ENCODE results near the gene C7orf57. TPM values are rescaled to one million over a fixed set of nuclear protein-coding genes. Genes with fewer than 3 reads are reported as not detected.
"Not testable (repeated sequence)": the region's sequence is repeated elsewhere in the genome, so short reads cannot be mapped to it uniquely, and the experiment has no call there.

Gene C7orf57
- total RNA-seq = not detected
- long read RNA-seq = 0 reads

DNA sequence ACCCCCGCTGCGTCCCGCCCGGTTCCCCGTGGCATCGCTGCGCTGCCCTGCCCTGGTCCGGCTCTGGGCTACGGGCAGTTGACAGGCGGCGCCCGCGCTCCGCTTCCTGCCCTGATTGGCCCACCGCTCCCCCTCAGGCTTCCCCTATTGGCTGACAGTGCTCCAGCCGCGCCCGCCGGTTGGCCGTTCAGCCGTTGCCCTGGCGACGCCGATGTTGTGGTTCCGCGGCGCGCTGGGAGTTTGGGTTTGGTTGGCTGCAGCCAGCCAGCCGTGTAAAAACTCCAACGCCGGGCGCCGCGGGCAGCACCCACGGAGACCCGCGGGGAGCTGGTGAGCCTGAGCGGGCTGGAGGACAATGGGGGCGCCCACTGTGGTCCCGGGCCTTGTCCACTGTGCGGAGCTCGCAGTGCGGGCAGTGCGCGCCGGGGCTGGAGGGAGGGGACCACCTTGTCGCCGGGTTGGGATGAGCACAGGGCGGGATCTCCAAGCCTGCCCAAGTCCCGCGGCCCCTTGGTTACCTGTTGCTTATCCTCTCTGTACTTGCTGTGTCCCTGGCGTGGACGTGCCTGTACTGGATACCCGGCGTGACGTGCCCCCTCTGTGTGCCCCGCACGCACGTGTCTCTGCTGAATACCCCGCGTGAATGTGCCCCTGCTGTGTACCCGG lies at the start of gene C7orf57:
C7orf57 (plus strand) TSS at position 243 of the 666 bp plus-strand sequence. CDS start 766 bp downstream, outside the sequence.
- peak; percentile 97 for DNase-seq (ENCODE audit: low spot score)

DNA sequence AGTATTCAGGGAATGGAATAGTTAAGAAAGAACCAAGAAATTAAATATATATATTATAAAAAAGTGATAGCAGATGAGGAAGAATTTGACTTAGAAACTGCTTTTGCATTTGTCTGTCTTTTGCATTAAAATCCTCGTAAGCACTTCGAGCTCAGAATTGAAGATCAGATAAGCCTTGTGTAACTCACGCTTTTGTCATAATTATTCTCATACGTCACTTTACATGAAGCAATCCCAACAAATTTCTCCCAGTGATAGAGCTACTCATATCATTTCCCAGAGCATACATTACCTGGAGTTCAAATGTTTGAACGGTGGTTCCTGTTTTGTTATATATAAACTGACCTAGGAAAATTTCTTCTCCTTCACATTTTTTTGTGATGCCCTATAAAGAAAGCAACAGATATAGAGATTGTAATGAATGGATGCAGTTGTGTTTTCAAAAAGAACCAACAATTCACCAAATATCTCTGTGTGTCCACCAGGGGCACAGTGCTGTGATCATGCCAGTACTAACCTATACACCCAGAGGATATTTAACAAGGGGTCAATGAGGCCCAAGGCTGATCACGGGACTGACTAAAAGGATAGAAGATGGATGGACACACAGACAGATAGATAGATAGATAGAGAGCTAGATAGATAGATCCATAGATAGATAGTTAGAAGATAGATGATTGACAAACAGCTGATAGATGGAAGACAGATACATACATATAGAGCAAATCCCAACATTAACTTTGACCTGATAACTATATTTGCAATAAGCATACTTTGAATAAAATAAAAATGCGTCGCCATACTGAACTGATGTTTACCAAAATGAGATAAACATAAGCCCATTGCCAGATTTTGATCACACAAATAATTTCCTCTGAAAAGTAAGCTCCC lies 46.6 kb upstream of the C7orf57 start:
- no peak for DNase-seq (ENCODE audit: low spot score)

DNA sequence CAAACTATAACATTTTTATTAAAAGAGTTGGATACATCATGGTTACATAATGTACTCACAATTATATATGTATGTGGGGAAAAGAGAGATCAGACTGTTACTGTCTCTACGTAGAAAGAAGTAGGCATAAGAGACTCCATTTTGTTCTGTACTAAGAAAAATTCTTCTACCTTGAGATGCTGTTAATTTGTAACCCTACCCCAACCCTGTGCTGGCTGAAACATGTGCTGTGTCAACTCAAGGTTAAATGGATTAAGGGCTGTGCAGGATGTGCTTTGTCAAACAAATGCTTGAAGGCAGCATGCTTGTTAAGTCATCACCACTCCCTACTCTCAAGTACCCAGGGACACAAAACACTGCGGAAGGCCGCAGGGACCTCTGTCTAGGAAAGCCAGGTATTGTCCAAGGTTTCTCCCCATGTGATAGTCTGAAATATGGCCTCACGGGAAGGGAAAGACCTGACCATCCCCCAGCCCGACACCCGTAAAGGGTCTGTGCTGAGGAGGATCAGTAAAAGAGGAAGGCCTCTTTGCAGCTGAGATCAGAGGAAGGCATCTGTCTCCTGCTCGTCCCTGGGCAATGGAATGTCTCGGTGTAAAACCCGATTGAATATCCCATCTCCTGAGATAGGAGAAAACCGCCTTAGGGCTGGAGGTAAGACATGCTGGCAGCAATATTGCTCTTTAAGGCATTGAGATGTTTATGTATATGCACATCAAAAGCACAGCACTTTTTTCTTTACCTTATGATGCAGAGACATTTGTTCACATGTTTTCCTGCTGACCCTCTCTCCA lies 45.5 kb upstream of the C7orf57 start:
- DNase-seq (ENCODE audit: low spot score) = not testable (repeated sequence)

DNA sequence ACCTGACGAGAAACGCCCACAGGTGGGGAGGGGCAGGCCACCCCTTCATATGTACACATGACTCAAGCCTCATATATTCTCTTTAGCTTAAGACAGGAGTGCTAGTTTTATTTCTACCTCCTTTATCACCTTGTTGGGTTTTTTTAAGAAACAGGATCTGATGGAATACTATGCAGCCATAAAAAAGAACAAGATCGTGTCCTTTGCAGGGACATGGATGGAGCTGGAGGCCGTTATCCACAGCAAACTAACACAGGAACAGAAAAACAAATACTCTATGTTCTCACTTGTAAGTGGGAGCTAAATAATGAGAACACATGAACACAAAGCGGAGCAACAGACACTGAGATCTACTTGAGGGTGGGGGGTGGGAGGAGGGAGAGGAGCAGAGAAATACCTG lies 44.8 kb upstream of the C7orf57 start:
- no peak for DNase-seq (ENCODE audit: low spot score)

DNA sequence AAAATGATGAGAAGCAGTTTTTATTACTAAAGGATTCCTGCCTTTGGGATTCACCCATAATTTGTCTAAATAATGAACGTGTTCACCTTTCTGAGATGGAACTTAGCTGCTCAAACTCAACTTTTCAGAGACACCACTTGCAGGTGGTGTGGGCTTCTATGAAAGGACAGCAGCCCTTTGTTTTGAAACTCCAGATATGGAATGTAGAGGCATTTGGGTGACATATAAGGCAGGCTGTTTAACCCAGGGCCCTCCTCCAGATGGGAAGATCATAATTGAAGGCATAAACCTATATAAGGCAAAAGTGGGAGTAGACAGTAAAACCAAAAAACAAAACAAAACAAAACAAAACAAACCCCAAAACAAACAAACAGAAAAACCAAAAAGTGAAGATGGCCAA lies 44.1 kb upstream of the C7orf57 start:
- DNase-seq (ENCODE audit: low spot score) = no peak

DNA sequence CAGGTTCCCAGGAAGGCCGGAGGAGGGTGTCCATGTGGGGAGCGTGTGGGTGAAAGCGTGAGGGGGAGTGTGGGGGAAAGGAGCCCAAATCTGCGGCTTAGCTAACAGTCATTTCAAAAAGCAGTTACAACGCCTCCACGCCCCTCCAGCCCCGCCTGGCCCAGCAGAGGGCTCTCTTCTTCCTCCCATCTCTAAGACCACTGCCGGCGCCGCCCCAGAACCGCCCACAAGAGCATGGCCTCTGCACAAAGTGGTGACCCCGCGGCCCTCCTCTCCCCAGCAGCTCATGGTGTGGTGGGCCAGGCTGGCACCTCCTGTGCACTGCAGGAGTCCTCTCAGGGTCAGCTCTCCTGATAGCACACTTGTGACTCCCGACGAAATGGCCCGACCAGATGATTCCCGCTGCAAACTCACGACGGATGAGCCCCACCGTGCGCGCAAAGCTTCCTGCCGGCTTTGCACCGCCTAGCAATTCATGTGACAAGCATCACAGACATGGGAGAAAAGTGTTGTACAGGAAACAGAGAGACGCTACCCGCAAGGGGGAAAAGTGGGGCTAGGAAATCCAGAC lies 43.5 kb upstream of the C7orf57 start:
- peak; percentile 93 for DNase-seq (ENCODE audit: low spot score)

DNA sequence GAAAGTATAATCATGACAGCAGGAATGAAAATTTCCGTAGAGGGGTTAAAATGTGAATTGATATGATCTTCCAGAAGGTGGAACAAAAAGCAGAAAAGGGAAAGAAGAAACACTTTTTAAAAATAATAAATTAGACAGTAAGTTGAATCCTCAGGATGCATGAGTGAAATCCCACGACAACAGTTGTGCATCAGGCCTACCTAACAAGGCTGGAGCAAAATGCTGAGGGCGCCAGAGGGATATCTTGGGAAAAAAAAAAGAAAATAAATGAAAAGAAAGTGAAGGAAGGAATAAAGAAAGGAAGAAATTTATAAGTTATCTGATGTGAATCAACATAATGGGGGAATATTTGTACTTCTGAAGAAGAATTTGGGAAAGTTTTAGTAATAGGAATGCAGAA lies 42.9 kb upstream of the C7orf57 start:
- no peak for DNase-seq (ENCODE audit: low spot score)

DNA sequence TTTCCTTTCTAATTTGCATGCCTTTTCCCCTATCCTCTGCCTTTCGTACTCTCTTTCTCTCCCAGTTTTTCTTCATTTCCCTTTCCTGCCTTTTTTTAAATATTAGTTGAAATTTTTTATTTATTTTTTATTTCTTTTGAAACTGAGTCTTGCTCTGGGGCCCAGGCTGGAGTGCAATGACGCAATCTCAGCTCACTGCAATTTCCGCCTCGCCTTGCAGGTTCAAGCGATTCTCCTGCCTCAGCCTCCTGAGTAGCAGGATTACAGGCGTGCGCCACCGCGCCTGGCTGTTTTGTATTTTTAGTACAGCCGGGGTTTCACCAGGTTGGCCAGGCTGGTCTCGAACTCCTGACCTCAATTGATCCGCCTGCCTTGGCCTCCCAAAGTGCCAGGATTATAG lies 35.9 kb upstream of the C7orf57 start:
- no peak for DNase-seq (ENCODE audit: low spot score)

DNA sequence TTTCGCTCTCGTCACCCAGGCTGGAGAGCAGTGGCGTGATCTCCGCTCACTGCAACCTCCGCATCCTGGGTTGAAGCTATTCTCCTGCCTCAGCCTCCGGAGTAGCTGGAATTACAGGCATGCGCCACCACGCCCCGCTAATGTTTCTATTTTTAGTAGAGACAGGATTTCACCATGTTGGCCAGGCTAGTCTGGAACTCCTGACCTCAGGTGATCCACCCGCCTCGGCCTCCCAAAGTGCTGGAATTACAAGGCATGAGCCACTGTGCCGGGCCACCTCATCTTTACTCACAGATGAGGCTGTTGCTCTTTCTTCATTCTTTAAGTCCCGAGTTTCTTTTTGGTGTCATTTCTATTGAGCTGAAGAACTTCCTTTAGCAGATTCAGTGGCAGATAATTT lies 35.2 kb upstream of the C7orf57 start:
- not testable (repeated sequence) for DNase-seq (ENCODE audit: low spot score)

DNA sequence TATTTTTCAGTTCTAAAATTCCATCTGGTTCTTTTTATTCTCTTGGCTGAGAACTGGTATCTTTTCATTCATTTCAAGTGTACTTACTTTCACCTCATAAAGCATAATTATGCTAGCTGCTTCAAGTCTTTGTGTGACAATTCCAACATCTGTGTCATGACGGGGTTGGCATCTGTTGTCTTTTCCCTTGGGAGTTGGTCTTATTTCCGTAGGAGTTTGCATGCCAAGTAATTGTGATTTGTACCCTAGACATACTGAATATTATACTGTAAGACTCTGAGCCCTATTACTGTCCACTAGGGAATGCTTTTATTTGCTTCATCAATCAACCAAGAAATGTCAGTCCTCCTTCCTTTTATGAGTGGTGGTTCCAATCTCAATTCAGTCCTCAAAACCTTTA lies 31.3 kb upstream of the C7orf57 start:
- DNase-seq (ENCODE audit: low spot score) = no peak

DNA sequence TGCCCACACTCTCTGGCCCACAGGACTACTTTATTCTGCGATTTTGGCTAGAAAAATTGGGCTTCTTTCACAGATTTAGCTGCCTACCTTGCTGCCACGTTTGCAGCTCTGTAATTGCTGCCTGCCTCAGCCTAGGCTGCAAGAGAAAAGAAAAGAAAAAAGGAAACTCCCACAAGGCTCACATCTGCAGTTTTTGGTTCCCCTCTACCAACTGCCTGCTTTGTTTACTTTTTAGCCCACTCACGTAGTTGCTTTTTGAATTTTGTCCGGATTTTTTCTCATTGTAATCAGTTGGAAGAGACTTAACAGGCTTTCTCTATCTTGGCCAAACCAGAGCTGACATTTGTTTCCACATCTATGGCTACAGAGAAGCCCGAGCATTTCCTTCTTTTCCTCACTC lies 30.7 kb upstream of the C7orf57 start:
- no peak for DNase-seq (ENCODE audit: low spot score)

DNA sequence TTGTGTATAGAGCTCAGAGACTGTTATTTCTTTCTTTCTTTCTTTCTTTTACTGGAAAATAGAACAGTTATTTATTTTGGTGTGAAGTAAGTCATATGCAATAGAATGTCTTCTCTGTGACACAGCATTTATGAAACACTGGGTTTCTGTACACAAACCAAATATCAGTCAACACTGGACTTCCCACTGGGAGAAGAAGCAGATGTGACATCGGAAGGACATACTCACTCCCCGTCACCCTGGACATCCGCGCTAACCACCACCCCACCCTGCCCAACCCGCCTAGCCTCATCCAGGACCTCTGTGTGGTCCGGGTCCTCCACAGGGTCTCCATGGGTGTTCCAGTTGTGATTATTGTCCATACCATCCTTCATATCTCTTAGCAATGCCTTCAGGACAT lies 28.5 kb upstream of the C7orf57 start:
- DNase-seq (ENCODE audit: low spot score) = no peak

DNA sequence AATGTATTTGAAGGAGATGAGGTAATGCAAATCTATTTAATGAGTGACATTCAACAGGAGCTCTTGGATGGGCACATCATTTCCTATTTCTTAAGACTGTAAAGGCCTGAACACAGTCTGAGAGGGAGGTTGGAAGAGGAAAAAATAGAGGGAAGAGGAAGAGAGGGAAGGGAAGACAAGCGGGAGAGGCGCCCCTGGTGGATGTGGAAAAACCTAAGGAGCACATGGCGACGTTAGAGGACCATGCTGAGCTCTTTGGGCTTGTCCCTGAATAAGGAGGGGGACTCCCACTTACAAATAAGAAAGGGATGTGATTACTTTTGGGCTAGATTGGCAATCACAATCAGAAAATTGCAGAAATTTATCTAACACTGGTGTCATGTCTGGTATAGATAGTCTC lies 26.1 kb upstream of the C7orf57 start:
- no peak for DNase-seq (ENCODE audit: low spot score)

DNA sequence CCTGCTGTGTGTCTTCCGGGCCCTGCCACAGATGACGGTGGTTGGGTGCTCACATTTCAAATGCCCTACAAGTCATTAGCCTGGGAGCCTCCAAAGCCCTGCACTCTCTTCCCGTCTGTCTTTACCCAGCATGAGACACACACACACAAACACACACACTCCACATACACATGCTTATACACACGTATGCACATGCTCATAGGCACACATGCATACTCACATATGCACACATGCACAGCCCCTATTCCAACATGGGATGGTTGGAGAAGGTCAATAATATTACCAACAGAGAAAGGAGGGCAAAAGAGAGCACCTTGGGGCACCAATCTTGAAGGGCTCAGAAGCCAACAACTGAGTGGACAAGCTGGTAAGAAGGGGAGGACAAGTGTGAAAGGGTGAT lies 25.4 kb upstream of the C7orf57 start:
- no peak for DNase-seq (ENCODE audit: low spot score)

DNA sequence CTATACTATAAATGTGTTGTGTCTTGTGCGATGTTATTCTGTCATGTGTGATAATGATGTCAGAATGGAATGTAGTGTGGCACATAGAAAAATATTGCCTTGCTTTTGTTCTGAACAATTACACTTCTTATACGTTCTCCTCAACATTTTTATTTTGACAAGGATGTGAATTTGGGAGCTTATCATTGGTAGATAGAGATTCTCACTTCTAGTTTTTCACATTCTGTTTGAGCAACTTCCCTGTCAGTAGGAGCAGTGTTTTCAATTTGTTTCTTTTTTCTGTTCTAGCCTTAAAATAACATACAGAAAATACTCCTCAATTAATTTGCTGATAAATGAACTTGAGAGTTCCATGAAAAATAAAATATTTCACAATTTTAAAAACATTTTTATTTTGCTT lies 24.0 kb upstream of the C7orf57 start:
- DNase-seq (ENCODE audit: low spot score) = no peak

DNA sequence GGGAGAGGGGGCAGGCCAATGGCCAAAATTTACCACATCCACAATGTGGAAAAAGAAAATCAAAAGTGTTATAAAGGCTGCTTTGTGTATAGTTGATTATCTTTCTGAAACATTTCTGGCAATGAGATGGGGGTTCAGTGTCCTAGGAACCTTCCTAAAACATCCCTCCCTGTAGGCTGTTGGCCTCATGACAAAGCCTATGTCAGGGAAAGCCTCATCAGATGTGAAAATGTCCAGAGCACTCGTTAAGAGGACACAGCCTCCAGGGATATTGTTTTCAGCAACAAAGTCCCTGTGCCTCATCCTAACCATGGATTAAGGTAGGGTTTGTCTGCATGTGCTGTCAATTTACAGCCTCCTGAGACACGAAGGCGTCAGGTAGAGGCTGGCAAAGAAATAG lies 23.4 kb upstream of the C7orf57 start:
- no peak for DNase-seq (ENCODE audit: low spot score)

DNA sequence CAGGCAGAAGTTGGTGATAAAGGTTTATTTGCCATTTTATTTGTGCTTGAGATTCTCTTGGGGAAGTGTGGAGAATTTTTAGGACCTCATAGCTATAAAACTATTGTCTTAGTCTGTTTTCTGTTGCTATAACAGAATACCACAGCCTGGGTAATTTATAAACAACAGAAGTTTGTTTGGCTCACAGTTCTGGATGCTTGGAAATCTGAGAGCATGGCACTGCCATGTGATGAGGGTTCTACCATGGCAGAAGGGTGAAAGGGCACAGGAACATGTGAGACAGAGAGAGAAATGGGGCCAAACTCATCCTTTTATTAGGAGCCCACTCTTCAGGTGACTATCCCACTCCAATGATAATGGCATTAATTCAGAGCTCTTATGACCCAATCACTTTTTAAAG lies 18.7 kb upstream of the C7orf57 start:
- no peak for DNase-seq (ENCODE audit: low spot score)

DNA sequence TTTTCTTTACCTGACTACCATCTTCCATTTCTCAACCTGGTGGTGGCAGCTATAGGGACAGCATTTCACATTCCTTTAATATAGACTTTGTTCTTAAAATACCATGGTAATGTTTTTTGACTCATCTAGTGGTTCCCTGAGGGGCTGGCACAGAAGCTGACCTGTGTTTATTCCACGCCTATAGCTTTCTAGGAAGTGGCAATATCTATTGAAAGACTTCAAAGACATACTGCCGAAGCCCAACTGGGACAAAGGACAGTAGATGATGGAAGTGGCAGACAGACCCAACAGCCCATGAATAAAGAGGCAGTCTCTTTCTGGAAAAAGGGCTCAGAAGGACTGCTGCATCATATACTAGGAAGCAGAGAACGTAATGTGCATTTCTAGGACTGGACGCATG lies 17.7 kb upstream of the C7orf57 start:
- DNase-seq (ENCODE audit: low spot score) = no peak

DNA sequence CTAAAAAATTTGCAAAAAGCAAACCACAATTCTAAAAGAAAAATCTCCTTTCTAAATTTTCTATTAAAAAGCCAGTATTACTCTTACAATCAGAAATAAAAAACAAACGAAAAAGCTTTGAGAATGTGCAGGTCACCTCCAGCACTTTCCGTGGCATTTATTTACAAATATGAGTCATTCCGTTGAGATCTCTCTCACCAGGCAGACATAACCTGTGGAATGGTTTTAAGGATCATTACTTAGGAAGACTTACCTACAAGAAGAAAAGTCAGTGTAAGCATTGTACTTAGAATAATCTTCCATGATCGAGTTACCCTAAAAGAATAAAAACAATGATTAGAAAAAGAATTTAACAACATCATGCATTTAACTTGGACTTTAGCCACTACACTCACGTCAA lies 9.7 kb upstream of the C7orf57 start:
- no peak for DNase-seq (ENCODE audit: low spot score)

DNA sequence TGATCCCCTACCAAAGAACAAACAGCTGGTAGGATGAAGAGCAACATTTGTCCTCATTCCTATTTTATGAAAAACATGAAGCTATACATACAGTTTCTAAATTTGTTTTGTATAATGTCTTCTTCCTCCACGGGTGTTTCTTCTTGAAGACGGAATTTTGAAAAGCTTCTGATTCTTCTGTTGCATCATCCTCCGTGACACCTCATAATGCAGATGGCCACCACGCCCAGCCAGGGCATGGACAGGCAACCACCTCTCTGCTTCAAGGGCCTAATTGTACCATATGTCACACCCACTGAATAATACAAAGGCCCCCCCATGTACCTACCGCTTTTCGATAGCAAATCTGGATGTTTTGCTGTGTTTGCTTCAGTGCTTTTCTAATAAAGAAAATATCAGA lies 6.4 kb upstream of the C7orf57 start, which contains the start of gene SUN3:
SUN3 (minus strand) TSS at position 170 of the 400 bp plus-strand sequence; CDS start at position 1, 169 bp downstream.
- no peak for DNase-seq (ENCODE audit: low spot score)

DNA sequence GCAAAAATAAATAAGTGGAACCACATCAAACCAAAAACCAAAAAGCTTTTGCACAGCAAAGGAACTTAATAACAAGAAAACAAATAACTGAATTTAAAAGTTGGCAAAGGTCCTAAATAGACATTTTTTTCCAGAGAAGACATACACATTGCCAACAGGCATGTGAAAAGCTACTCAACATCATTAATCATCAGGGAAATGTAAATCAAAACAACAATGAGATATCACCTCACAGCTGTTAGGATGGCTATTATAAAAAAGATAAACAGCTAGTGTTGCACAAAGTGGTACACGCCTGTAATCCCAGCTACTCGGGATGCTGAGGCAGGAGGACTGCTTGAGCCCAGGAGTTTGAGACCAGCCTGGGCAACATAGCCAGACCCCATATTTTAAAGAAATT lies 4.2 kb upstream of the C7orf57 start:
- DNase-seq (ENCODE audit: low spot score) = no peak
